ENCODE results near the gene MAS1.
"Not testable (repeated sequence)": the region's sequence is repeated elsewhere in the genome, so short reads cannot be mapped to it uniquely, and the experiment has no call there.

Gene MAS1

GRCh38 chr6:159914565-159914923 is 23.8 kb downstream of the MAS1 start:
- no peak for DNase-seq (ENCODE audit: extremely low read depth, low read depth)
- no peak for TF ChIP-seq CTCF (IDR thresholded peaks at IDR 0.05; ENCODE audit: low read depth, low read length, missing control alignments)

GRCh38 chr6:159915397-159915796 is 24.6 kb downstream of the MAS1 start:
- H3K4me3 ChIP-seq (replicated peaks; ENCODE audit: low read depth, low read length) = no peak overlapping the region
- TF ChIP-seq CTCF (IDR thresholded peaks at IDR 0.05; ENCODE audit: low read depth, low read length, missing control alignments) = no peak
- DNase-seq (ENCODE audit: extremely low read depth, low read depth) = no peak

More at GRCh38 chr6:159914565-159914923, 23.8 kb downstream of the MAS1 start:
- H3K4me3 ChIP-seq (replicated peaks; ENCODE audit: low read depth, low read length) = no peak overlapping the region

- no peak for TF ChIP-seq CTCF (IDR thresholded peaks at IDR 0.05; ENCODE audit: low read depth, low read length, missing control alignments)
- no peak overlapping the region for H3K4me3 ChIP-seq (replicated peaks; ENCODE audit: low read depth, low read length)
- DNase-seq (ENCODE audit: extremely low read depth, low read depth) = no peak
These were observed 25.4 kb downstream of the MAS1 start for GRCh38 chr6:159916237-159916636.

- peak; percentile 25 for DNase-seq (ENCODE audit: extremely low read depth, low read depth)
- no peak for TF ChIP-seq CTCF (IDR thresholded peaks at IDR 0.05; ENCODE audit: low read depth, low read length, missing control alignments)
- no peak overlapping the region for H3K4me3 ChIP-seq (replicated peaks; ENCODE audit: low read depth, low read length)
These were observed 26.0 kb downstream of the MAS1 start for GRCh38 chr6:159916752-159917151.

- no peak for DNase-seq (ENCODE audit: extremely low read depth, low read depth)
- TF ChIP-seq CTCF (IDR thresholded peaks at IDR 0.05; ENCODE audit: low read depth, low read length, missing control alignments) = no peak
These were observed 28.3 kb downstream of the MAS1 start for GRCh38 chr6:159919011-159919511.

GRCh38 chr6:159919800-159920199 is 29.0 kb downstream of the MAS1 start:
- no peak for TF ChIP-seq CTCF (IDR thresholded peaks at IDR 0.05; ENCODE audit: low read depth, low read length, missing control alignments)
- no peak overlapping the region for H3K4me3 ChIP-seq (replicated peaks; ENCODE audit: low read depth, low read length)
- DNase-seq (ENCODE audit: extremely low read depth, low read depth) = no peak

More at GRCh38 chr6:159919011-159919511, 28.3 kb downstream of the MAS1 start:
- no peak overlapping the region for H3K4me3 ChIP-seq (replicated peaks; ENCODE audit: low read depth, low read length)

- not testable (repeated sequence) for DNase-seq (ENCODE audit: extremely low read depth, low read depth); H3K4me3 ChIP-seq (replicated peaks; ENCODE audit: low read depth, low read length)
These were observed 33.4 kb downstream of the MAS1 start for GRCh38 chr6:159924150-159924549.
